H1 (cell line): ENCODE measurements around the gene PHF1. TPM values are rescaled to one million over a fixed set of nuclear protein-coding genes. Genes with fewer than 3 reads are reported as not detected.

Source experiments
- CTCF ChIA-PET: fragments of 300-600 bp; sonication (Branson Sonifier 250); formaldehyde crosslinking; loops from one replicate; lab custom pipeline; 2021; ENCODE audit not compliant: partially characterized antibody; lab: Charles Lee
- POLR2A ChIA-PET: fragments of 300-600 bp; sonication (Branson Sonifier 250); formaldehyde crosslinking; loops from one replicate; lab custom pipeline; 2021; ENCODE audit warnings: inconsistent platforms; ENCODE audit not compliant: partially characterized antibody; lab: Charles Lee
- DNase-seq, 2 experiments: peaks; one replicate each; pipeline versions ENCODE4 v3.0.0 to v3.0.0-alpha.2; 2010 to 2022; ENCODE audit warnings: low spot score in 2 of 2, low read depth in 1 of 2, mixed read lengths in 1 of 2
- FAIRE-seq: peaks from 2 replicates; lab custom pipeline; 2011; peaks lifted over from hg19 to GRCh38; lab: Jason Lieb, UNC
- H2AFZ ChIP-seq: 2 replicates; pipeline ENCODE4 v1.8.1; 2012; ENCODE audit warnings: low read length, inconsistent platforms
- H2AK5ac ChIP-seq: 2 replicates; pipeline ENCODE4 v1.6.1; 2013; ENCODE audit warnings: low read depth, low read length
- H2BK120ac ChIP-seq: replicated peaks from 2 replicates; pipeline ENCODE3; 2013; ENCODE audit warnings: low read depth, low read length, inconsistent platforms
- H2BK12ac ChIP-seq: 2 replicates; pipeline ENCODE4 v1.6.1; 2013; ENCODE audit warnings: low read depth, low read length
- H2BK15ac ChIP-seq: 2 replicates; pipeline ENCODE4 v1.6.1; 2013; ENCODE audit warnings: low read length
- H2BK20ac ChIP-seq: 2 replicates; pipeline ENCODE4 v1.6.1; 2013; ENCODE audit warnings: low read length
- H2BK5ac ChIP-seq: 2 replicates; pipeline ENCODE4 v1.6.1; 2013; ENCODE audit warnings: low read depth, low read length
- H3K14ac ChIP-seq: 2 replicates; pipeline ENCODE4 v1.6.1; 2013; ENCODE audit warnings: inconsistent platforms; ENCODE audit not compliant: insufficient read length
- H3K18ac ChIP-seq: 2 replicates; pipeline ENCODE4 v1.6.1; 2013; ENCODE audit warnings: low read length; ENCODE audit errors: extremely low read depth
- H3K23ac ChIP-seq: 2 replicates; pipeline ENCODE4 v1.6.1; 2013; ENCODE audit warnings: inconsistent platforms; ENCODE audit not compliant: insufficient read length
- H3K23me2 ChIP-seq: 2 replicates; pipeline ENCODE4 v1.6.1; 2013; ENCODE audit warnings: low read depth, low read length
- H3K27ac ChIP-seq: 2 replicates; pipeline ENCODE4 v1.6.1; 2011; ENCODE audit warnings: low read depth, low read length, inconsistent platforms
- H3K27me3 ChIP-seq, 4 experiments: replicated peaks in 1 of 4; 1 replicate in 1 of 4; 2 replicates in 3 of 4; pipeline versions ENCODE4 v1.6.1 to v1.8.1; 2011 to 2013; ENCODE audit warnings: low read length in 3 of 4, mild to moderate bottlenecking in 3 of 4, inconsistent platforms in 2 of 4, mixed read lengths in 2 of 4, moderate library complexity in 1 of 4; ENCODE audit not compliant: control insufficient read depth in 3 of 4, insufficient read depth in 3 of 4; ENCODE audit errors: extremely low read depth in 1 of 4
- H3K36me3 ChIP-seq, 4 experiments: 2 replicates each; pipeline versions ENCODE4 v1.6.1 to v1.8.1; 2011 to 2013; ENCODE audit warnings: mild to moderate bottlenecking in 4 of 4, low read length in 3 of 4, moderate library complexity in 2 of 4, control low read depth in 1 of 4, inconsistent platforms in 1 of 4; ENCODE audit not compliant: insufficient read depth in 4 of 4, control insufficient read depth in 2 of 4
- H3K4ac ChIP-seq: replicated peaks from 2 replicates; pipeline ENCODE3; 2013; ENCODE audit warnings: low read length, low read depth, mixed read lengths, inconsistent platforms; ENCODE audit not compliant: insufficient read length
- H3K4me1 ChIP-seq, 4 experiments: replicated peaks in 1 of 4; 1 replicate in 1 of 4; 2 replicates in 3 of 4; pipeline versions ENCODE4 v1.6.1 to v1.8.1; 2011 to 2013; ENCODE audit warnings: low read length in 3 of 4, inconsistent platforms in 2 of 4, mixed read lengths in 1 of 4; ENCODE audit not compliant: insufficient read depth in 4 of 4, control insufficient read depth in 3 of 4
- H3K4me2 ChIP-seq, 2 experiments: 2 replicates each; pipeline versions ENCODE4 v1.6.1 to v1.8.1; 2011 to 2013; ENCODE audit warnings: low read depth in 2 of 2, low read length in 2 of 2, control low read depth in 1 of 2, inconsistent platforms in 1 of 2, mild to moderate bottlenecking in 1 of 2; ENCODE audit not compliant: insufficient read depth in 1 of 2
- H3K4me3 ChIP-seq, 4 experiments: fragments of 200-600, 300-600 bp in 1 of 4; sonication (generic), shearing (Covaris generic), sonication (Bioruptor Twin) in 1 of 4; 2 replicates each; pipeline versions ENCODE4 v1.5.1 to v1.8.1; 2011 to 2016; ENCODE audit warnings: low read length in 4 of 4, low read depth in 3 of 4, control low read depth in 2 of 4, inconsistent platforms in 2 of 4, mild to moderate bottlenecking in 2 of 4, mixed read lengths in 1 of 4, moderate library complexity in 1 of 4; ENCODE audit not compliant: insufficient read depth in 2 of 4; ENCODE audit errors: extremely low read depth in 1 of 4
- H3K56ac ChIP-seq: replicated peaks from 2 replicates; pipeline ENCODE3; 2013; ENCODE audit warnings: low read depth, mild to moderate bottlenecking, mixed read lengths, low read length, inconsistent platforms; ENCODE audit not compliant: insufficient read length
- H3K79me1 ChIP-seq: 2 replicates; pipeline ENCODE4 v1.6.1; 2013; ENCODE audit warnings: low read depth, low read length, control low read depth
- H3K79me2 ChIP-seq, 2 experiments: 2 replicates each; pipeline versions ENCODE4 v1.6.1 to v1.8.1; 2012 to 2013; ENCODE audit warnings: low read length in 2 of 2, mild to moderate bottlenecking in 2 of 2, inconsistent platforms in 1 of 2; ENCODE audit not compliant: insufficient read depth in 2 of 2, control insufficient read depth in 1 of 2
- H3K9ac ChIP-seq, 4 experiments: replicated peaks in 1 of 4; 1 replicate in 1 of 4; 2 replicates in 3 of 4; pipeline versions ENCODE4 v1.6.1 to v1.8.1; 2011 to 2013; ENCODE audit warnings: low read depth in 3 of 4, low read length in 3 of 4, control low read depth in 2 of 4, mild to moderate bottlenecking in 2 of 4, moderate library complexity in 2 of 4, inconsistent platforms in 1 of 4; ENCODE audit errors: extremely low read depth in 1 of 4
- H3K9me3 ChIP-seq, 2 experiments: 2 replicates each; pipeline versions ENCODE4 v1.6.1 to v1.8.1; 2012 to 2013; ENCODE audit warnings: mild to moderate bottlenecking in 2 of 2, moderate library complexity in 2 of 2, control low read depth in 1 of 2, inconsistent platforms in 1 of 2, low read depth in 1 of 2, low read length in 1 of 2, mixed read lengths in 1 of 2; ENCODE audit not compliant: insufficient read depth in 2 of 2
- H4K20me1 ChIP-seq, 2 experiments: replicated peaks in 1 of 2; 2 replicates each; pipeline versions ENCODE3 to v1.8.1; 2011 to 2013; ENCODE audit warnings: inconsistent platforms in 2 of 2, low read length in 2 of 2, mild to moderate bottlenecking in 1 of 2; ENCODE audit not compliant: insufficient read depth in 2 of 2, control insufficient read depth in 1 of 2
- H4K5ac ChIP-seq: 2 replicates; pipeline ENCODE4 v1.6.1; 2013; ENCODE audit warnings: low read length, low read depth, mixed read lengths, inconsistent platforms; ENCODE audit not compliant: insufficient read length
- H4K8ac ChIP-seq: 2 replicates; pipeline ENCODE4 v1.8.0; 2013; ENCODE audit warnings: mild to moderate bottlenecking, moderate library complexity, low read length, inconsistent platforms; ENCODE audit not compliant: insufficient read depth; ENCODE audit errors: extremely low read depth
- H4K91ac ChIP-seq: replicated peaks from 2 replicates; pipeline ENCODE3; 2013; ENCODE audit warnings: low read length, mixed read lengths, inconsistent platforms; ENCODE audit not compliant: insufficient read length
- CEBPB ChIP-seq: IDR thresholded peaks from 2 replicates; pipeline ENCODE4 v1.6.1; 2012; ENCODE audit warnings: low read depth, low read length
- CREB1 ChIP-seq: IDR thresholded peaks from 2 replicates; pipeline ENCODE4 v1.6.1; 2012; ENCODE audit warnings: inconsistent platforms
- CTCF ChIP-seq, 3 experiments: IDR thresholded peaks; 1 replicate in 2 of 3; 2 replicates in 1 of 3; pipeline versions ENCODE4 v1.5.1 to v1.6.1; 2011; ENCODE audit warnings: low read length in 3 of 3, mild to moderate bottlenecking in 3 of 3, inconsistent platforms in 2 of 3, low read depth in 1 of 3, moderate library complexity in 1 of 3; ENCODE audit not compliant: insufficient read depth in 1 of 3; ENCODE audit errors: control extremely low read depth in 1 of 3
- FOSL1 ChIP-seq: IDR thresholded peaks from 2 replicates; pipeline ENCODE4 v1.6.1; 2011; ENCODE audit warnings: mild to moderate bottlenecking, low read depth, low read length, moderate library complexity; ENCODE audit not compliant: insufficient read depth
- KDM1A ChIP-seq: fragments of 200-600, 300-600 bp; sonication (generic); IDR thresholded peaks from 2 replicates; pipeline ENCODE4 v1.7.1; 2016; ENCODE audit warnings: mild to moderate bottlenecking, low read length, borderline replicate concordance
- KDM5A ChIP-seq: fragments of 200-600 bp; IDR thresholded peaks from 2 replicates; pipeline ENCODE4 v1.7.1; 2012; ENCODE audit warnings: mild to moderate bottlenecking, low read length, inconsistent platforms, mixed read lengths
- PHF8 ChIP-seq: fragments of 200-600 bp; sonication (generic); conservative IDR thresholded peaks from 2 replicates; pipeline ENCODE4 v1.7.1; 2012; ENCODE audit warnings: low read depth, mild to moderate bottlenecking, inconsistent platforms, low read length, moderate library complexity
- SRF ChIP-seq: IDR thresholded peaks from 2 replicates; pipeline ENCODE4 v1.6.1; 2011; ENCODE audit warnings: mild to moderate bottlenecking, low read depth, low read length, moderate library complexity
- TAF7 ChIP-seq: optimal IDR thresholded peaks from 2 replicates; pipeline ENCODE3; 2011; ENCODE audit warnings: low read depth, mild to moderate bottlenecking, inconsistent platforms, low read length, moderate library complexity, borderline replicate concordance
- TBP ChIP-seq: IDR thresholded peaks from 2 replicates; pipeline ENCODE4 v1.6.1; 2011; ENCODE audit warnings: low read depth, low read length, improper control_type of control experiment
- WGBS, 2 experiments: shearing (Covaris generic) in 1 of 2; methylation state at CpG; one replicate each; pipeline versions ENCODE4 v1.1.6 to v1.1.7; 2013 to 2015; ENCODE audit warnings: low lambda C conversion rate in 2 of 2, mixed read lengths in 2 of 2, inconsistent platforms in 1 of 2, low coverage in 1 of 2, missing lambda C conversion rate in 1 of 2; ENCODE audit not compliant: insufficient replicate concordance in 2 of 2, insufficient coverage in 1 of 2, insufficient read length in 1 of 2; ENCODE audit errors: extremely low coverage in 1 of 2, missing lambda C conversion rate in 1 of 2; 5-methylcytosine and 5-hydroxymethylcytosine counted together
- polyA plus RNA-seq, 7 experiments: library from polyadenylated mRNA; depleted of rRNA in 3 of 7; stranded (reverse) in 5 of 7; unstranded in 2 of 7; fragments of >200 nt in 5 of 7; fragments of 200-250 nt in 2 of 7; gene quantifications; 1 replicate in 5 of 7; 2 replicates in 1 of 7; 4 replicates in 1 of 7; pipeline versions ENCODE4 v1.2.1 to v1.2.3, GENCODE V29; 2011 to 2013; ENCODE audit warnings: missing spikeins in 2 of 7, mixed read lengths in 2 of 7
- total RNA-seq: library from RNA; stranded (reverse); fragmentation: NEBNext Ultra II Directional; extraction: Animal tissue kit (Norgen Biotek cat#: 25700); gene quantifications from 2 replicates; pipeline ENCODE4 v1.2.1, GENCODE V29; 2021

PHF1 gene
- total and polyA plus RNA-seq, 2 of the 8 experiments (the other 6 are each of a cell fraction or from before 2014, with no cell fraction given), result 47.3 to 78.6 TPM

DNA sequence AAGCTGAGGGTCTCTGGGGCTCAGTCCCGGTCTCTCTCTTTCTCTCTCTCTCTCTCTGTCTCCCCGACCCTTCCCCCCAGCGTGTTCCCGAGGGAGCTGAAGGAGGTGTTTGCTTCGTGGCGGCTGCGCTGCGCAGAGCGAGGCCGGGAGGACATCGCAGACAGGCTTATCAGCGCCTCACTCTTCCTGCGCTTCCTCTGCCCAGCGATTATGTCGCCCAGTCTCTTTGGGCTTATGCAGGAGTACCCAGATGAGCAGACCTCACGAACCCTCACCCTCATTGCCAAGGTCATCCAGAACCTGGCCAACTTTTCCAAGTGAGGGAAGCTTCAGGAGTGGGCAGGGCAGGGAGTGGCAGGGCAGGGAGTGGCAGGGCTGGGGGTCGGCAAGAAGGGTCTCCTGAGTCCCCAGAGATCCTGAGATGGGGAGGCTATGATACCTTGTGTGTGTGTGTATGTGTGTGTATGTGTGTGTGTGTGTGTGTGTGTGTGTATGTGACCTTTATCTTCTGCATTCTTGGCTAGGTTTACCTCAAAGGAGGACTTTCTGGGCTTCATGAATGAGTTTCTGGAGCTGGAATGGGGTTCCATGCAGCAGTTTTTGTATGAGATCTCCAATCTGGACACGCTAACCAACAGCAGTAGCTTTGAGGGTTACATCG lies 30.0 kb downstream of the PHF1 start:
- no peak overlapping the region for H4K8ac ChIP-seq
- 86% methylated on average over 19 of the region's 19 CpGs; no CpG with 5 or more reads in 1 of the 2 experiments for WGBS, 2 experiments
- H3K4ac ChIP-seq, result no peak overlapping the region
- no peak overlapping the region for H3K9ac ChIP-seq
- H4K5ac ChIP-seq, result no peak overlapping the region
- peaks cover 46 to 96% (median 82%) of the 10 kb centered on the region in 4 experiments for H3K36me3 ChIP-seq
- H3K27ac ChIP-seq, result no peak overlapping the region
- H3K9me3 ChIP-seq, result no peaks in the 10 kb centered on the region
- H3K23me2 ChIP-seq, result no peaks in the 10 kb centered on the region
- CTCF ChIA-PET, result interaction anchor here (0.7 to 4.7 kb wide), 6 partner anchors 9 to 654 kb away, joined by 3 to 22 read pairs (median 4); no protein-coding TSS in a partner anchor
- H3K4me3 ChIP-seq, result no peak overlapping the region
- no peak overlapping the region for H3K14ac ChIP-seq
- H4K20me1 ChIP-seq, result peaks cover 4 to 31% of the 10 kb centered on the region in 2 experiments
- H3K79me1 ChIP-seq, result 0 out of 2 replicates have a peak, but pooled peaks cover 2% of the 10 kb centered on the region
- no peak overlapping the region for H2BK15ac ChIP-seq
- H2AFZ ChIP-seq, result no peak overlapping the region
- no peak overlapping the region for H2BK5ac ChIP-seq
- FAIRE-seq, result no peak
- POLR2A ChIA-PET, result interaction anchor here (0.7 to 14.8 kb wide), 9 partner anchors 10 to 165 kb away, joined by 3 to 381 read pairs (median 4); partner anchors contain the start of genes CUTA, PFDN6, WDR46 and ZBTB9
- H3K56ac ChIP-seq, result no peak overlapping the region
- H3K23ac ChIP-seq, result no peak overlapping the region
- H3K27me3 ChIP-seq, result no peaks in the 10 kb centered on the region
- H3K4me1 ChIP-seq, result no peaks in the 10 kb centered on the region; a peak in 1 of 7 replicates
- no peak overlapping the region for H4K91ac ChIP-seq
- no peak overlapping the region for H2BK20ac ChIP-seq
- no peak overlapping the region for H2BK120ac ChIP-seq
- H2BK12ac ChIP-seq, result no peak overlapping the region
- no peak overlapping the region for H3K4me2 ChIP-seq
- DNase-seq, result no peak
- no peak overlapping the region for H3K18ac ChIP-seq
- H3K79me2 ChIP-seq, result peaks cover 0 to 8% of the 10 kb centered on the region in 2 experiments; a peak in 2 of 4 replicates
- no peak overlapping the region for H2AK5ac ChIP-seq
- TF ChIP-seq CEBPB (no peak), CREB1 (no peak), TAF7 (no peak), FOSL1 (no peak), SRF (no peak), PHF8 (no peak), CTCF (IDR thresholded peaks at IDR 0.05; ENCODE audit: control extremely low read depth in 1 of 3, insufficient read depth in 1 of 3, low read depth in 1 of 3, low read length in 3 of 3) (no peak), TBP (no peak), KDM5A (no peak), KDM1A (no peak)
